Parathyroid adenoma (tissue), 2 donors: ENCODE measurements around the gene MBD3L1.

Experiments used
- H2AFZ ChIP-seq: fragments of 300-600 bp; sonication (generic); one replicate; pipeline ENCODE4 v1.7.0; 2017; ENCODE audit warnings: antibody characterized with exemption, mild to moderate bottlenecking
- H3K27ac ChIP-seq: fragments of 300-600 bp; sonication (generic); one replicate; pipeline ENCODE4 v1.7.0; 2017
- H3K27me3 ChIP-seq: fragments of 300-600 bp; sonication (generic); one replicate; pipeline ENCODE4 v1.7.0; 2017; ENCODE audit warnings: low read length; ENCODE audit not compliant: control insufficient read depth, insufficient read depth
- H3K36me3 ChIP-seq: fragments of 300-600 bp; sonication (generic); one replicate; pipeline ENCODE4 v1.7.0; 2017; ENCODE audit warnings: low read length; ENCODE audit not compliant: control insufficient read depth, insufficient read depth
- H3K4me1 ChIP-seq: fragments of 300-600 bp; sonication (generic); one replicate; pipeline ENCODE4 v1.7.0; 2017; ENCODE audit warnings: control low read depth
- H3K4me2 ChIP-seq: fragments of 300-600 bp; sonication (generic); one replicate; pipeline ENCODE4 v1.7.0; 2017; ENCODE audit warnings: low read length
- H3K4me3 ChIP-seq: fragments of 300-600 bp; sonication (generic); one replicate; pipeline ENCODE4 v1.7.0; 2017; ENCODE audit warnings: low read depth, low read length
- H3K79me2 ChIP-seq: fragments of 300-600 bp; sonication (generic); one replicate; pipeline ENCODE4 v1.7.0; 2017; ENCODE audit warnings: control low read depth
- H3K9ac ChIP-seq: fragments of 300-600 bp; sonication (generic); one replicate; pipeline ENCODE4 v1.7.0; 2017; ENCODE audit warnings: mild to moderate bottlenecking
- H3K9me3 ChIP-seq: fragments of 300-600 bp; sonication (generic); one replicate; pipeline ENCODE4 v1.7.0; 2017; ENCODE audit warnings: low read length; ENCODE audit not compliant: control insufficient read depth
- TF ChIP-seq, protein P1 (sequence below): fragments of 300-600 bp; sonication (generic); IDR thresholded peaks from one replicate; pipeline ENCODE4 v1.7.0; 2017; ENCODE audit warnings: antibody characterized with exemption, mild to moderate bottlenecking
- donor health status: primary hyperparathyroidism.

Gene MBD3L1

DNA sequence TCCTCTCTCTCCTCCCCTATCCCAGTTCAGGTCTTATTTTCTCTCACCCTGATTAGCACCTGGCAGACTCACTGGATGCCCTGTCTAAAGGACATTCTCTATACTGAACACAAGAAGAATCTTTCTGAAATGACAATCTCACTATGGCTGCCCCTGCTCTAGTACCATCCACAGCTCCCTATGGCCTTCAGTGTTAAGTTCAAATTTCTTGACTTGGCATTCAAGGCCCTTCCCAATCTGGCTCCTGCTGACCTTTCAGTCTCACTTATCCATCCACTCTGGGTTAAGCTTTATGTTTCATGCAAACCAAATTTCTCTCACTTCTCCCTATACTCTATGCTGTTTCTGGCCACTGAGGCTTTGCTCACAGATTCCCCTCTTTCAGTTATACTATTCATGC, 34.2 kb downstream of the MBD3L1 start:
- Histone ChIP-seq H3K9me3 (no peaks in the 10 kb centered on the region), H3K4me1 (no peaks in the 10 kb centered on the region), H3K79me2 (no peaks in the 10 kb centered on the region), H2AFZ (no peak overlapping the region), H3K27me3 (peaks cover 2% of the 10 kb centered on the region), H3K27ac (no peak overlapping the region), H3K9ac (no peak overlapping the region), H3K4me2 (no peak overlapping the region), H3K36me3 (no peaks in the 10 kb centered on the region), H3K4me3 (no peak overlapping the region)
- TF ChIP-seq, protein P1, sequence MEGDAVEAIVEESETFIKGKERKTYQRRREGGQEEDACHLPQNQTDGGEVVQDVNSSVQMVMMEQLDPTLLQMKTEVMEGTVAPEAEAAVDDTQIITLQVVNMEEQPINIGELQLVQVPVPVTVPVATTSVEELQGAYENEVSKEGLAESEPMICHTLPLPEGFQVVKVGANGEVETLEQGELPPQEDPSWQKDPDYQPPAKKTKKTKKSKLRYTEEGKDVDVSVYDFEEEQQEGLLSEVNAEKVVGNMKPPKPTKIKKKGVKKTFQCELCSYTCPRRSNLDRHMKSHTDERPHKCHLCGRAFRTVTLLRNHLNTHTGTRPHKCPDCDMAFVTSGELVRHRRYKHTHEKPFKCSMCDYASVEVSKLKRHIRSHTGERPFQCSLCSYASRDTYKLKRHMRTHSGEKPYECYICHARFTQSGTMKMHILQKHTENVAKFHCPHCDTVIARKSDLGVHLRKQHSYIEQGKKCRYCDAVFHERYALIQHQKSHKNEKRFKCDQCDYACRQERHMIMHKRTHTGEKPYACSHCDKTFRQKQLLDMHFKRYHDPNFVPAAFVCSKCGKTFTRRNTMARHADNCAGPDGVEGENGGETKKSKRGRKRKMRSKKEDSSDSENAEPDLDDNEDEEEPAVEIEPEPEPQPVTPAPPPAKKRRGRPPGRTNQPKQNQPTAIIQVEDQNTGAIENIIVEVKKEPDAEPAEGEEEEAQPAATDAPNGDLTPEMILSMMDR, result no peak

DNA sequence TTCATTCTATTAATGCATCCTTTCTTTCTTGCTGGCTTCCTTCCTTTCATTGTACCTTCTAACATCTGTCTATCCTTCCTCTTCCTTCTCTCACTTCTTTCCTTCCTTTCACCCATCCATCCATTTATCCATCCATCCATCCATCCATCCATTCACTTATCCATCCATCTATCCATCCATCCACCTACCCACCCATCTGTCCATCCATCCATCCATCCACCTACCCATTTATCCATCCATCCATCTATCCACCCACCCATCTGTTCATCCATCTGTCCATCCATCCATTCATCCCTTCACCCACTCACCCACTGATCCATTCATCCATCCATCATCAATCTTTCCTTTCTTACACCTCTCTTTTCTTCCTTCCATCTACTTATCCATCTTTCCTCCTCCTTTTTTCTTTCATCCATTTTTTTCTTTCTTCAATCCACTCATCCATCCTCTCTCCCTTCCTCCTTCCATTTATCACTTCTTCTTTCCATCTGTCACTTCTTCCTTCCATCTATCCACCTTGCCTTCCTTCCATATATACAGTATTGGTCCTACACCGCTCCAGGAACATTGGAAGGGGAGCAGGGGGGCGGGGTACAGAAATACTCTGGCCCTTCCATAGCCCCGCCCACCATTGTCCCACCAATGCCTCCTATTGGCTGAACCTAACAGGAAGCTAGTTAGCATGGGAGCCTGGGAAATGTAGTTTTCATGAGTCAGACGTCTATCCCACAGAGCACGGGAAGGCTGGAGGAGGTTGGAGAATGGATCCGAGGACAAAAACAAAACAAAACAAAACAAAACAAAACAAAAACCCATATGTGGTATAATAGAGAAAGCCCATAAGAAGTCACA, 45.9 kb downstream of the MBD3L1 start:
- H3K4me2 ChIP-seq, result no peak overlapping the region
- no peak overlapping the region for H3K9ac ChIP-seq
- H3K79me2 ChIP-seq, result no peaks in the 10 kb centered on the region
- H3K4me3 ChIP-seq, result no peak overlapping the region
- no peak overlapping the region for H2AFZ ChIP-seq
- no peaks in the 10 kb centered on the region for H3K36me3 ChIP-seq
- no peak overlapping the region for H3K27ac ChIP-seq
- H3K27me3 ChIP-seq, result no peaks in the 10 kb centered on the region
- no peaks in the 10 kb centered on the region for H3K9me3 ChIP-seq
- TF ChIP-seq, protein P1, result no peak
- no peaks in the 10 kb centered on the region for H3K4me1 ChIP-seq

DNA sequence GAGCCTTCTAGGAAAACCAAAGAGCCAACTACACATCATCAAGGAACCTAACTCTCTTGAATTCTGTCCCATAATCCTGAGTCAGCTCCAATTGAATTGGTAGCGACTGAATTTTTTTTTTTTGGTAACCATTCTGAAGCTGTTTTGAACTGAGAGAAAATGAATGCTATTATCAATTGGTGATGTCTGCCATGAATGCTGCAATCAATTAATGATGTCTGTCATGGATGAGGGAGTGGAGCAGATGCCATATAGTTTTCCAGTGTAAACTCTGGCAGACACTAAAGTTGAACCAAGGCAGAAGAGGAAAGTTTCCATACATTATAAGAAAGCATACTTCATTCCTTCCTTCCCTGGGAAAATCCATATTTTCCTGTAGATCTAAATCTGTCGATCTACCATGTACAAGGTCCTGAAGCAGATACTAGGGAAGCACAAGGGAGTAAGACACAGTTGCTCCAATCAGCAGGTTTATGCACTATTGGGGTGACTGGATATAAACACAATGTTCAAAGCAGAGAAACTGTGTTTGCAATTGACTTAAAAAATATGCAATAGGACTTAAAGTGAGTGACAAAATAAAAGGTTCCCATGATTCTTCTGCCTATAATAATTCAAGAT, 48.8 kb downstream of the MBD3L1 start:
- Histone ChIP-seq H3K36me3 (no peaks in the 10 kb centered on the region), H3K9me3 (no peaks in the 10 kb centered on the region), H3K27ac (no peak overlapping the region), H3K27me3 (no peaks in the 10 kb centered on the region), H3K9ac (no peak overlapping the region), H3K4me2 (no peak overlapping the region), H3K79me2 (no peaks in the 10 kb centered on the region), H2AFZ (no peak overlapping the region), H3K4me3 (no peak overlapping the region), H3K4me1 (no peaks in the 10 kb centered on the region)
- TF ChIP-seq, protein P1, result no peak

DNA sequence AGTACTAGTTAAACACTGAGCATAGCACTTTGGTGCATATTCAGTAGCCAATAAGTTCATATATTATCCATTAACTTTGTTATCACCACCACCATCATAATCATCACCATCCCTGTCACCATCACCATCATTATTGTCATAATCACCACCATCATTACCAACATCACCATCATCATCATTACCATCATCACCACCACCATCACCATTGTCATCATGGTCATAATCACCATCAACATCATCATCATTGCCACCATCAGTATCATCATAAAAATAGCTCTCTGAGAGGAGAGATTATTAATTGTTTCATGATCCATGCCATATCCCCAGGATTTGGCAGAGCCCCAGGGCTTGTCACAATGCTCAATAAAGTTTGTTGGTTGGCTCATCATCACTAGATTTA, 49.3 kb downstream of the MBD3L1 start:
- Histone ChIP-seq H3K9me3 (no peaks in the 10 kb centered on the region), H3K27ac (no peak overlapping the region), H3K36me3 (no peaks in the 10 kb centered on the region), H3K4me3 (no peak overlapping the region), H3K9ac (no peak overlapping the region), H3K79me2 (no peaks in the 10 kb centered on the region), H2AFZ (no peak overlapping the region), H3K4me1 (no peaks in the 10 kb centered on the region), H3K27me3 (no peaks in the 10 kb centered on the region), H3K4me2 (no peak overlapping the region)
- TF ChIP-seq, protein P1, result no peak
